HEK293 (cell line): ENCODE results near the gene ST6GAL1.

Source experiments
- CTCF ChIP-seq: fragments of 450-650 bp; formaldehyde crosslinking; IDR thresholded peaks from 2 replicates; pipeline ENCODE4 v1.5.1; 2016; ENCODE audit warnings: missing biosample characterization, missing genetic modification characterization
- MZF1 ChIP-seq: fragments of 450-650 bp; formaldehyde crosslinking; IDR thresholded peaks from 2 replicates; pipeline ENCODE4 v1.5.1; 2017; ENCODE audit warnings: missing biosample characterization, missing genetic modification characterization, borderline replicate concordance
- PBX3 ChIP-seq: sonication (generic); formaldehyde crosslinking; IDR thresholded peaks from 2 replicates; pipeline ENCODE4 v1.8.1; 2022; ENCODE audit warnings: mild to moderate bottlenecking, moderate library complexity, missing genetic modification reagents
- SCRT2 ChIP-seq: fragments of 450-650 bp; formaldehyde crosslinking; IDR thresholded peaks from 2 replicates; pipeline ENCODE4 v1.5.1; 2016; ENCODE audit warnings: missing biosample characterization, missing genetic modification characterization
- ZNF157 ChIP-seq: fragments of 450-650 bp; formaldehyde crosslinking; IDR thresholded peaks from 2 replicates; pipeline ENCODE4 v1.5.1; 2016; ENCODE audit warnings: missing biosample characterization, missing genetic modification characterization
- ZNF292 ChIP-seq: fragments of 450-650 bp; formaldehyde crosslinking; IDR thresholded peaks from 2 replicates; pipeline ENCODE4 v1.5.1; 2016; ENCODE audit warnings: low read depth, missing biosample characterization, missing genetic modification characterization, borderline replicate concordance
- ZNF548 ChIP-seq: fragments of 450-650 bp; formaldehyde crosslinking; IDR thresholded peaks from 2 replicates; pipeline ENCODE4 v1.5.1; 2016; ENCODE audit warnings: missing biosample characterization, missing genetic modification characterization
- ZNF549 ChIP-seq: fragments of 450-650 bp; IDR thresholded peaks from 2 replicates; pipeline ENCODE4 v1.5.1; 2018; ENCODE audit warnings: missing biosample characterization, missing genetic modification characterization, mild to moderate bottlenecking, inconsistent platforms, moderate library complexity
- ZNF561 ChIP-seq: fragments of 450-650 bp; IDR thresholded peaks from 2 replicates; pipeline ENCODE4 v1.5.1; 2018; ENCODE audit warnings: missing biosample characterization, missing genetic modification characterization, borderline replicate concordance
- ZNF600 ChIP-seq: fragments of 450-650 bp; formaldehyde crosslinking; IDR thresholded peaks from 2 replicates; pipeline ENCODE4 v1.5.1; 2016; ENCODE audit warnings: missing biosample characterization, missing genetic modification characterization
- TF ChIP-seq, protein P1 (sequence below): fragments of 450-650 bp; formaldehyde crosslinking; IDR thresholded peaks from 2 replicates; pipeline ENCODE4 v1.5.1; 2016; ENCODE audit warnings: missing biosample characterization, missing genetic modification characterization
- TF ChIP-seq, protein P2 (sequence below): fragments of 450-650 bp; formaldehyde crosslinking; IDR thresholded peaks from 2 replicates; pipeline ENCODE4 v1.5.1; 2016; ENCODE audit warnings: missing biosample characterization, missing genetic modification characterization, low read depth
- TF ChIP-seq, protein P3 (sequence below): fragments of 450-650 bp; formaldehyde crosslinking; IDR thresholded peaks from 2 replicates; pipeline ENCODE4 v1.5.1; 2016; ENCODE audit warnings: missing biosample characterization, missing genetic modification characterization, borderline replicate concordance

- TF ChIP-seq, protein P1, sequence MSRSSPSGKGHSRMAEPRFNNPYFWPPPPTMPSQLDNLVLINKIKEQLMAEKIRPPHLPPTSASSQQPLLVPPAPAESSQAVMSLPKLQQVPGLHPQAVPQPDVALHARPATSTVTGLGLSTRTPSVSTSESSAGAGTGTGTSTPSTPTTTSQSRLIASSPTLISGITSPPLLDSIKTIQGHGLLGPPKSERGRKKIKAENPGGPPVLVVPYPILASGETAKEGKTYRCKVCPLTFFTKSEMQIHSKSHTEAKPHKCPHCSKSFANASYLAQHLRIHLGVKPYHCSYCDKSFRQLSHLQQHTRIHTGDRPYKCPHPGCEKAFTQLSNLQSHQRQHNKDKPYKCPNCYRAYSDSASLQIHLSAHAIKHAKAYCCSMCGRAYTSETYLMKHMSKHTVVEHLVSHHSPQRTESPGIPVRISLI (tag by site-specific recombination) = no peak
- no peak for TF ChIP-seq ZNF549 (tag by site-specific recombination)
- TF ChIP-seq CTCF (tag by site-specific recombination) = no peak
- TF ChIP-seq SCRT2 (tag by site-specific recombination) = no peak
- no peak for TF ChIP-seq MZF1 (tag by site-specific recombination)
- TF ChIP-seq ZNF157 (tag by site-specific recombination) = no peak
- no peak for TF ChIP-seq ZNF561 (tag by site-specific recombination)
- no peak for TF ChIP-seq ZNF600 (tag by site-specific recombination)
- TF ChIP-seq, protein P2, sequence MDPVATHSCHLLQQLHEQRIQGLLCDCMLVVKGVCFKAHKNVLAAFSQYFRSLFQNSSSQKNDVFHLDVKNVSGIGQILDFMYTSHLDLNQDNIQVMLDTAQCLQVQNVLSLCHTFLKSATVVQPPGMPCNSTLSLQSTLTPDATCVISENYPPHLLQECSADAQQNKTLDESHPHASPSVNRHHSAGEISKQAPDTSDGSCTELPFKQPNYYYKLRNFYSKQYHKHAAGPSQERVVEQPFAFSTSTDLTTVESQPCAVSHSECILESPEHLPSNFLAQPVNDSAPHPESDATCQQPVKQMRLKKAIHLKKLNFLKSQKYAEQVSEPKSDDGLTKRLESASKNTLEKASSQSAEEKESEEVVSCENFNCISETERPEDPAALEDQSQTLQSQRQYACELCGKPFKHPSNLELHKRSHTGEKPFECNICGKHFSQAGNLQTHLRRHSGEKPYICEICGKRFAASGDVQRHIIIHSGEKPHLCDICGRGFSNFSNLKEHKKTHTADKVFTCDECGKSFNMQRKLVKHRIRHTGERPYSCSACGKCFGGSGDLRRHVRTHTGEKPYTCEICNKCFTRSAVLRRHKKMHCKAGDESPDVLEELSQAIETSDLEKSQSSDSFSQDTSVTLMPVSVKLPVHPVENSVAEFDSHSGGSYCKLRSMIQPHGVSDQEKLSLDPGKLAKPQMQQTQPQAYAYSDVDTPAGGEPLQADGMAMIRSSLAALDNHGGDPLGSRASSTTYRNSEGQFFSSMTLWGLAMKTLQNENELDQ (tag by site-specific recombination) = no peak
- TF ChIP-seq PBX3 (CRISPR knock-in tag) = no peak
- no peak for TF ChIP-seq ZNF548
- TF ChIP-seq, protein P3, sequence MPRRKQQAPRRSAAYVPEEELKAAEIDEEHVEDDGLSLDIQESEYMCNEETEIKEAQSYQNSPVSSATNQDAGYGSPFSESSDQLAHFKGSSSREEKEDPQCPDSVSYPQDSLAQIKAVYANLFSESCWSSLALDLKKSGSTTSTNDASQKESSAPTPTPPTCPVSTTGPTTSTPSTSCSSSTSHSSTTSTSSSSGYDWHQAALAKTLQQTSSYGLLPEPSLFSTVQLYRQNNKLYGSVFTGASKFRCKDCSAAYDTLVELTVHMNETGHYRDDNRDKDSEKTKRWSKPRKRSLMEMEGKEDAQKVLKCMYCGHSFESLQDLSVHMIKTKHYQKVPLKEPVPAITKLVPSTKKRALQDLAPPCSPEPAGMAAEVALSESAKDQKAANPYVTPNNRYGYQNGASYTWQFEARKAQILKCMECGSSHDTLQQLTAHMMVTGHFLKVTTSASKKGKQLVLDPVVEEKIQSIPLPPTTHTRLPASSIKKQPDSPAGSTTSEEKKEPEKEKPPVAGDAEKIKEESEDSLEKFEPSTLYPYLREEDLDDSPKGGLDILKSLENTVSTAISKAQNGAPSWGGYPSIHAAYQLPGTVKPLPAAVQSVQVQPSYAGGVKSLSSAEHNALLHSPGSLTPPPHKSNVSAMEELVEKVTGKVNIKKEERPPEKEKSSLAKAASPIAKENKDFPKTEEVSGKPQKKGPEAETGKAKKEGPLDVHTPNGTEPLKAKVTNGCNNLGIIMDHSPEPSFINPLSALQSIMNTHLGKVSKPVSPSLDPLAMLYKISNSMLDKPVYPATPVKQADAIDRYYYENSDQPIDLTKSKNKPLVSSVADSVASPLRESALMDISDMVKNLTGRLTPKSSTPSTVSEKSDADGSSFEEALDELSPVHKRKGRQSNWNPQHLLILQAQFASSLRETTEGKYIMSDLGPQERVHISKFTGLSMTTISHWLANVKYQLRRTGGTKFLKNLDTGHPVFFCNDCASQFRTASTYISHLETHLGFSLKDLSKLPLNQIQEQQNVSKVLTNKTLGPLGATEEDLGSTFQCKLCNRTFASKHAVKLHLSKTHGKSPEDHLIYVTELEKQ (tag by site-specific recombination) = no peak
- TF ChIP-seq ZNF292 (tag by site-specific recombination) = no peak
Observed at GRCh38 chr3:187086831-187087230, 156.5 kb downstream of the ST6GAL1 start.
